Neural cell (in vitro differentiated cells): ENCODE results near the gene DDC. TPM values are rescaled to one million over a fixed set of nuclear protein-coding genes. Genes with fewer than 3 reads are reported as not detected.
"Not testable (repeated sequence)": the region's sequence is repeated elsewhere in the genome, so short reads cannot be mapped to it uniquely, and the experiment has no call there.

ENCODE experiments used
- H2AFZ ChIP-seq: fragments of 200-600, 300-800 bp; sonication (generic), shearing (Covaris generic); 2 replicates; pipeline ENCODE4 v1.6.0; 2014; ENCODE audit warnings: low read depth, mild to moderate bottlenecking, antibody characterized with exemption, low read length, moderate library complexity
- H3F3A ChIP-seq: fragments of 200-600 bp; shearing (Covaris generic); 2 replicates; pipeline ENCODE4 v1.6.1; 2016; ENCODE audit warnings: mild to moderate bottlenecking, moderate library complexity, mixed read lengths, antibody characterized with exemption, low read length; ENCODE audit not compliant: insufficient read depth, poor library complexity, severe bottlenecking
- H3K27ac ChIP-seq: fragments of 200-600, 300-800 bp; sonication (generic), shearing (Covaris generic); 2 replicates; pipeline ENCODE4 v1.5.1; 2014; ENCODE audit warnings: mild to moderate bottlenecking, low read length, moderate library complexity
- H3K27me3 ChIP-seq: fragments of 300-800, 200-600 bp; sonication (generic), shearing (Covaris generic); 2 replicates; pipeline ENCODE4 v1.6.0; 2014; ENCODE audit warnings: mild to moderate bottlenecking, low read depth, low read length, moderate library complexity; ENCODE audit not compliant: insufficient read depth
- H3K36me3 ChIP-seq: fragments of 300-800, 200-600 bp; sonication (generic), shearing (Covaris generic); 2 replicates; pipeline ENCODE4 v1.5.1; 2014; ENCODE audit warnings: mild to moderate bottlenecking, antibody characterized with exemption, low read length, moderate library complexity; ENCODE audit not compliant: insufficient read depth
- H3K4me2 ChIP-seq: fragments of 300-800, 200-600 bp; sonication (generic), shearing (Covaris generic); 2 replicates; pipeline ENCODE4 v1.6.0; 2014; ENCODE audit warnings: mild to moderate bottlenecking, low read length
- H3K4me3 ChIP-seq: fragments of 300-800, 200-600 bp; sonication (generic), shearing (Covaris generic); 2 replicates; pipeline ENCODE4 v1.5.1; 2014; ENCODE audit warnings: mild to moderate bottlenecking, low read length, moderate library complexity
- H3K79me2 ChIP-seq: fragments of 200-600 bp; shearing (Covaris generic); replicated peaks from 2 replicates; pipeline ENCODE4 v1.6.0; 2014; ENCODE audit warnings: mild to moderate bottlenecking, low read length, moderate library complexity; ENCODE audit not compliant: insufficient read depth
- H3K9ac ChIP-seq: fragments of 300-800, 200-600 bp; sonication (generic), shearing (Covaris generic); 2 replicates; pipeline ENCODE4 v1.6.1; 2016; ENCODE audit warnings: mild to moderate bottlenecking, low read length, mixed read lengths
- H3K9me2 ChIP-seq: fragments of 200-600 bp; shearing (Covaris generic); 2 replicates; pipeline ENCODE4 v1.6.1; 2016; ENCODE audit warnings: mild to moderate bottlenecking, low read length, mixed read lengths; ENCODE audit not compliant: insufficient read depth
- H3K9me3 ChIP-seq: fragments of 200-600, 300-800 bp; sonication (generic), shearing (Covaris generic); 2 replicates; pipeline ENCODE4 v1.6.1; 2016; ENCODE audit warnings: mild to moderate bottlenecking, mixed run types, low read length, moderate library complexity, mixed read lengths
- H4K20me1 ChIP-seq: fragments of 200-600 bp; shearing (Covaris generic); 2 replicates; pipeline ENCODE4 v1.6.1; 2016; ENCODE audit warnings: mild to moderate bottlenecking, mixed run types; ENCODE audit not compliant: insufficient read depth
- EP300 ChIP-seq: fragments of 450-650 bp; conservative IDR thresholded peaks from 2 replicates; pipeline ENCODE4 v1.6.1; 2014; ENCODE audit warnings: antibody characterized with exemption, mild to moderate bottlenecking, moderate library complexity; ENCODE audit not compliant: poor library complexity, severe bottlenecking
- EZH2 ChIP-seq: fragments of 200-600, 300-800 bp; shearing (Covaris generic), sonication (generic); IDR thresholded peaks from 2 replicates; pipeline ENCODE4 v1.6.1; 2014; ENCODE audit warnings: antibody characterized with exemption, low read length, borderline replicate concordance, mild to moderate bottlenecking; ENCODE audit not compliant: insufficient read depth, poor library complexity, severe bottlenecking
- MXI1 ChIP-seq: fragments of 450-650 bp; conservative IDR thresholded peaks from 2 replicates; pipeline ENCODE4 v1.6.1; 2014; ENCODE audit warnings: antibody characterized with exemption, mild to moderate bottlenecking; ENCODE audit not compliant: poor library complexity, severe bottlenecking
- POLR2AphosphoS5 ChIP-seq: IDR thresholded peaks from 2 replicates; pipeline ENCODE4 v1.6.1; 2012
- RAD21 ChIP-seq: fragments of 450-650 bp; conservative IDR thresholded peaks from 2 replicates; pipeline ENCODE4 v1.6.1; 2014; ENCODE audit warnings: antibody characterized with exemption, mild to moderate bottlenecking, moderate library complexity
- SMC3 ChIP-seq: fragments of 450-650 bp; conservative IDR thresholded peaks from 2 replicates; pipeline ENCODE4 v1.6.1; 2014; ENCODE audit warnings: antibody characterized with exemption, mild to moderate bottlenecking, moderate library complexity; ENCODE audit not compliant: poor library complexity
- TAF1 ChIP-seq: IDR thresholded peaks from 2 replicates; pipeline ENCODE4 v1.6.1; 2012; ENCODE audit warnings: low read depth
- polyA plus RNA-seq: library from polyadenylated mRNA; depleted of rRNA; stranded (reverse); fragments of >200 nt; gene quantifications from 2 replicates; pipeline ENCODE4 v1.2.3, GENCODE V29; 2014
- TF ChIP-seq, protein P1 (sequence below): fragments of 450-650 bp; IDR thresholded peaks from 2 replicates; pipeline ENCODE4 v1.5.1; 2014; ENCODE audit warnings: antibody characterized with exemption, mild to moderate bottlenecking, moderate library complexity; ENCODE audit not compliant: poor library complexity, severe bottlenecking
- TF ChIP-seq, protein P2 (sequence below): IDR thresholded peaks from 2 replicates; pipeline ENCODE4 v1.6.1; 2012; ENCODE audit warnings: borderline replicate concordance

Gene DDC
- polyA plus RNA-seq, 1 donor from 2014 or later: 42.9 TPM

- Histone ChIP-seq H3K36me3 (no peaks in the 10 kb centered on the region), H3K9ac (no peak overlapping the region), H3K9me2 (no peaks in the 10 kb centered on the region), H3K27me3 (no peaks in the 10 kb centered on the region), H3K27ac (no peak overlapping the region), H3K9me3 (no peaks in the 10 kb centered on the region), H3K79me2 (no peaks in the 10 kb centered on the region), H3K4me3 (no peak overlapping the region), H3K4me2 (no peak overlapping the region), H4K20me1 (no peaks in the 10 kb centered on the region), H2AFZ (no peak overlapping the region), H3F3A (no peaks in the 10 kb centered on the region)
- TF ChIP-seq EP300 (no peak), EZH2 (no peak), RAD21 (no peak), POLR2AphosphoS5 (no peak), TAF1 (no peak), MXI1 (no peak), SMC3 (no peak)
- TF ChIP-seq, protein P1, sequence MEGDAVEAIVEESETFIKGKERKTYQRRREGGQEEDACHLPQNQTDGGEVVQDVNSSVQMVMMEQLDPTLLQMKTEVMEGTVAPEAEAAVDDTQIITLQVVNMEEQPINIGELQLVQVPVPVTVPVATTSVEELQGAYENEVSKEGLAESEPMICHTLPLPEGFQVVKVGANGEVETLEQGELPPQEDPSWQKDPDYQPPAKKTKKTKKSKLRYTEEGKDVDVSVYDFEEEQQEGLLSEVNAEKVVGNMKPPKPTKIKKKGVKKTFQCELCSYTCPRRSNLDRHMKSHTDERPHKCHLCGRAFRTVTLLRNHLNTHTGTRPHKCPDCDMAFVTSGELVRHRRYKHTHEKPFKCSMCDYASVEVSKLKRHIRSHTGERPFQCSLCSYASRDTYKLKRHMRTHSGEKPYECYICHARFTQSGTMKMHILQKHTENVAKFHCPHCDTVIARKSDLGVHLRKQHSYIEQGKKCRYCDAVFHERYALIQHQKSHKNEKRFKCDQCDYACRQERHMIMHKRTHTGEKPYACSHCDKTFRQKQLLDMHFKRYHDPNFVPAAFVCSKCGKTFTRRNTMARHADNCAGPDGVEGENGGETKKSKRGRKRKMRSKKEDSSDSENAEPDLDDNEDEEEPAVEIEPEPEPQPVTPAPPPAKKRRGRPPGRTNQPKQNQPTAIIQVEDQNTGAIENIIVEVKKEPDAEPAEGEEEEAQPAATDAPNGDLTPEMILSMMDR: no peak
- TF ChIP-seq, protein P2, sequence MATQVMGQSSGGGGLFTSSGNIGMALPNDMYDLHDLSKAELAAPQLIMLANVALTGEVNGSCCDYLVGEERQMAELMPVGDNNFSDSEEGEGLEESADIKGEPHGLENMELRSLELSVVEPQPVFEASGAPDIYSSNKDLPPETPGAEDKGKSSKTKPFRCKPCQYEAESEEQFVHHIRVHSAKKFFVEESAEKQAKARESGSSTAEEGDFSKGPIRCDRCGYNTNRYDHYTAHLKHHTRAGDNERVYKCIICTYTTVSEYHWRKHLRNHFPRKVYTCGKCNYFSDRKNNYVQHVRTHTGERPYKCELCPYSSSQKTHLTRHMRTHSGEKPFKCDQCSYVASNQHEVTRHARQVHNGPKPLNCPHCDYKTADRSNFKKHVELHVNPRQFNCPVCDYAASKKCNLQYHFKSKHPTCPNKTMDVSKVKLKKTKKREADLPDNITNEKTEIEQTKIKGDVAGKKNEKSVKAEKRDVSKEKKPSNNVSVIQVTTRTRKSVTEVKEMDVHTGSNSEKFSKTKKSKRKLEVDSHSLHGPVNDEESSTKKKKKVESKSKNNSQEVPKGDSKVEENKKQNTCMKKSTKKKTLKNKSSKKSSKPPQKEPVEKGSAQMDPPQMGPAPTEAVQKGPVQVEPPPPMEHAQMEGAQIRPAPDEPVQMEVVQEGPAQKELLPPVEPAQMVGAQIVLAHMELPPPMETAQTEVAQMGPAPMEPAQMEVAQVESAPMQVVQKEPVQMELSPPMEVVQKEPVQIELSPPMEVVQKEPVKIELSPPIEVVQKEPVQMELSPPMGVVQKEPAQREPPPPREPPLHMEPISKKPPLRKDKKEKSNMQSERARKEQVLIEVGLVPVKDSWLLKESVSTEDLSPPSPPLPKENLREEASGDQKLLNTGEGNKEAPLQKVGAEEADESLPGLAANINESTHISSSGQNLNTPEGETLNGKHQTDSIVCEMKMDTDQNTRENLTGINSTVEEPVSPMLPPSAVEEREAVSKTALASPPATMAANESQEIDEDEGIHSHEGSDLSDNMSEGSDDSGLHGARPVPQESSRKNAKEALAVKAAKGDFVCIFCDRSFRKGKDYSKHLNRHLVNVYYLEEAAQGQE: no peak
These were observed 26.7 kb downstream of the DDC start for GRCh38 chr7:50538478-50538877.

DNA sequence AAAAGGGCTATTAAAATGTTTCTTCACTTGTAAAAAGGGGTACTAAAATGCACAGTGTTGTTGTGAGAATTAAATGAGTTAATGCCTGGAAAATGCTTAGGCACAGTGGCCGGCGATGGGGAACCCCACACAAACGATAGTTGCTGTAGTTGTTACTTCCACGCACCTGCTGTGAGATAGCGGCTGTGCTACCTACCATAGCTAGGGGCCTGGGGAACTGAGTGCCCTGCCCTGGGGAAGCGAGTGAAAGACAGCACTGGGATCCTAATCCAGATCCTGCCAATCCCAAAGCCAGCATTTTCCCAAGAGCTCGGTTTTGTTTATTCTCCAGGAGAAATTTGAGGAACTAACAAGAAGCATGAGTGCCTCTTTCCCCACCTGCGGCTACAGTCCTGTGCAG is 27.8 kb downstream of the DDC start:
- H3K27me3 ChIP-seq: no peaks in the 10 kb centered on the region
- no peak overlapping the region for H2AFZ ChIP-seq
- H3K9me3 ChIP-seq: no peaks in the 10 kb centered on the region
- no peak overlapping the region for H3K4me2 ChIP-seq
- no peaks in the 10 kb centered on the region for H3K79me2 ChIP-seq
- H4K20me1 ChIP-seq: no peaks in the 10 kb centered on the region
- H3K9ac ChIP-seq: no peak overlapping the region
- H3F3A ChIP-seq: peaks cover 1% of the 10 kb centered on the region
- no peaks in the 10 kb centered on the region for H3K9me2 ChIP-seq
- H3K27ac ChIP-seq: no peak overlapping the region
- no peak overlapping the region for H3K4me3 ChIP-seq
- no peak for TF ChIP-seq SMC3
- TF ChIP-seq, protein P1: no peak
- TF ChIP-seq EP300: no peak
- TF ChIP-seq, protein P2: no peak
- TF ChIP-seq TAF1: no peak
- no peak for TF ChIP-seq RAD21
- TF ChIP-seq POLR2AphosphoS5: no peak
- no peak for TF ChIP-seq MXI1
- no peak for TF ChIP-seq EZH2
- H3K36me3 ChIP-seq: no peaks in the 10 kb centered on the region

DNA sequence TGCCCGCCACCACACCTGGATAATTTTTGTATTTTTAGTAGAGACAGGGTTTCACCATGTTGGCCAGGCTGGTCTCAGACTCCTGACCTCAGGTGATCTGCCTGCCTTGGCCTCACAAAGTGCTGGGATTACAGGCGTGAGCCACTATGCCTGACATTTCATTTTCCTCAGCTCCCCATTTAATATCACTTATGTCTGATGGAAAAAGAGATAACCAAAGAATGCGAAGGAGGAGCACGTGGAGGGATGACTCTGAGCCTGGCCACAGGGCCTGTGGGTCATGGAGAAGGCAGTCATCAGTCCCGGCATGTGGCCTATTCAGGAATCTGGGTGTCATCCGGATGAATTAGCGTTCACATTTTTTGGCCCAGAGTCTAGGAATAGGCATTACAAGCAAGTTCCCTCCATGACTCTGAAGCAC is 29.9 kb downstream of the DDC start:
- H3K79me2 ChIP-seq, H3K36me3 ChIP-seq, H3K9me2 ChIP-seq, H3K9ac ChIP-seq, H3K27me3 ChIP-seq, H2AFZ ChIP-seq, H3K27ac ChIP-seq, H3K4me2 ChIP-seq, H3K9me3 ChIP-seq, H3K4me3 ChIP-seq, H3F3A ChIP-seq, H4K20me1 ChIP-seq: not testable (repeated sequence)
